NCI-H2171 (cell line): ENCODE results near the gene MARF1.
"Not testable (repeated sequence)": the region's sequence is repeated elsewhere in the genome, so short reads cannot be mapped to it uniquely, and the experiment has no call there.

Experiments used
- DNase-seq: peaks from one replicate; lab custom pipeline; 2025; lab: John Stamatoyannopoulos, UW

MARF1 gene, protein sequence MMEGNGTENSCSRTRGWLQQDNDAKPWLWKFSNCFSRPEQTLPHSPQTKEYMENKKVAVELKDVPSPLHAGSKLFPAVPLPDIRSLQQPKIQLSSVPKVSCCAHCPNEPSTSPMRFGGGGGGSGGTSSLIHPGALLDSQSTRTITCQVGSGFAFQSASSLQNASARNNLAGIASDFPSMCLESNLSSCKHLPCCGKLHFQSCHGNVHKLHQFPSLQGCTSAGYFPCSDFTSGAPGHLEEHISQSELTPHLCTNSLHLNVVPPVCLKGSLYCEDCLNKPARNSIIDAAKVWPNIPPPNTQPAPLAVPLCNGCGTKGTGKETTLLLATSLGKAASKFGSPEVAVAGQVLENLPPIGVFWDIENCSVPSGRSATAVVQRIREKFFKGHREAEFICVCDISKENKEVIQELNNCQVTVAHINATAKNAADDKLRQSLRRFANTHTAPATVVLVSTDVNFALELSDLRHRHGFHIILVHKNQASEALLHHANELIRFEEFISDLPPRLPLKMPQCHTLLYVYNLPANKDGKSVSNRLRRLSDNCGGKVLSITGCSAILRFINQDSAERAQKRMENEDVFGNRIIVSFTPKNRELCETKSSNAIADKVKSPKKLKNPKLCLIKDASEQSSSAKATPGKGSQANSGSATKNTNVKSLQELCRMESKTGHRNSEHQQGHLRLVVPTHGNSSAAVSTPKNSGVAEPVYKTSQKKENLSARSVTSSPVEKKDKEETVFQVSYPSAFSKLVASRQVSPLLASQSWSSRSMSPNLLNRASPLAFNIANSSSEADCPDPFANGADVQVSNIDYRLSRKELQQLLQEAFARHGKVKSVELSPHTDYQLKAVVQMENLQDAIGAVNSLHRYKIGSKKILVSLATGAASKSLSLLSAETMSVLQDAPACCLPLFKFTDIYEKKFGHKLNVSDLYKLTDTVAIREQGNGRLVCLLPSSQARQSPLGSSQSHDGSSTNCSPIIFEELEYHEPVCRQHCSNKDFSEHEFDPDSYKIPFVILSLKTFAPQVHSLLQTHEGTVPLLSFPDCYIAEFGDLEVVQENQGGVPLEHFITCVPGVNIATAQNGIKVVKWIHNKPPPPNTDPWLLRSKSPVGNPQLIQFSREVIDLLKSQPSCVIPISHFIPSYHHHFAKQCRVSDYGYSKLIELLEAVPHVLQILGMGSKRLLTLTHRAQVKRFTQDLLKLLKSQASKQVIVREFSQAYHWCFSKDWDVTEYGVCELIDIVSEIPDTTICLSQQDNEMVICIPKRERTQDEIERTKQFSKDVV (N-terminal part only)

DNA sequence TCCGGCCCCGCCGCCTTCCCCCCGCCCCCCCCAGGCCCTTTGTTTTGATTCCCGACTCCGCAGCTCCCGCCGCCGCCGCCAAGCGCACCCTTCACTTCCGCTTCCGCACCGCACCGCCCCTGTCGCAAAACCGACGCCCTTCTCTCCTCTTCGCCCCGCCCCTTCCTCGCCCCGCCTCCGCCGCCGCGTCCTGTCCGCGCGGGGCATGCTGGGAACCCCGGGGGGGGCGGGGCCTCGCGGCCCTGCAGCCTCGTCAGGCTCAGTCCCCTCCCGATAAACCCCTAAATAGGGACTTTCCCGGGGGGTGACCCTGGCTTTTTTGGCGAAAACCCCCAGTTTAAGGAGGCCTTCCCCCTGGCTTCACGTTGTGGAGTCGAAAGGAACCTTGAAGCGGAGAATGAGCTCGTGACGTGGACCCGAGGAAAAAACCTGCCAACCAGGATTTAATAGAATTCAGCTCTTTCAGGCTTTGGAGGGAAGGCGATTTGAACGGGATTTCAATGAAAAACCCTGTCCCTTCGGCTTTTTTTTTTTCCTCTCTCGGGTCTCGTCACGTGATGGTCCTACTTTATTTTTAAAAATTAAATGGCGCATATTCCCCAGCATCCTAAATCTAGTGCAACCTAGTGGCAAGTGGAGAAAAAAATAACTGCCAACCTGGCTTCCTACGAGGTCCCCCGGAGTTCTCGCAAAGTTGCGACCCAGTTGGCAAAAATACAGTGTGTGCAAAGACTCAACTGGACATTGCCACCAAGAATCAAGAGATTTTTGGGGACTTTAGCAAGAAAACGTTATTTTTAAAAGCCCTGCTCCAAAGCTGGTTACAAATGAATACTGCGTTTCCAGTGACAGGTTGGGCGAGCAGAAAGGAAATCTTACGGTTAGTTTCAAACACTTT lies at the start of gene MARF1:
Gene MARF1, minus strand, starts transcription at position 107 of the 898 bp plus-strand sequence. CDS start 3,921 bp downstream, outside the sequence.
- peak; percentile 96 for DNase-seq

DNA sequence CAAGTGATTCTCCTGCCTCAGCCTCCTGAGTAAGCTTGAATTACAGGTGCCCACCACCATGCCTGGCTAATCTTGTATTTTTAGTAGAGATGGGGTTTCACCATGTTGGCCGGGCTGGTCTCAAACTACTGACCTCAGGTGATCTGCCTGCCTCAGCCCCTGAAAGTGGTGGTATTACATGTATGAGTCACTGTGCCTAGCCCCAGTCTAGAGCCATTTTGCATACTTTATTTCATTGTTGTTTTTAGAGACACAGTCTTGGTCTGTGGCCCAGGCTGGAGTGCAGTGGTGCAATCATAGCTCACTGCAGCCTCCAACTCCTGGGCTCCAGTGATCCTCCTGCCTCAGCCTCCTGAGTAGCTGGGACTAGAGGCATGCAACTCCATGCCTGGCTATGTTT lies 49.6 kb upstream of the MARF1 start:
- DNase-seq, result not testable (repeated sequence)

DNA sequence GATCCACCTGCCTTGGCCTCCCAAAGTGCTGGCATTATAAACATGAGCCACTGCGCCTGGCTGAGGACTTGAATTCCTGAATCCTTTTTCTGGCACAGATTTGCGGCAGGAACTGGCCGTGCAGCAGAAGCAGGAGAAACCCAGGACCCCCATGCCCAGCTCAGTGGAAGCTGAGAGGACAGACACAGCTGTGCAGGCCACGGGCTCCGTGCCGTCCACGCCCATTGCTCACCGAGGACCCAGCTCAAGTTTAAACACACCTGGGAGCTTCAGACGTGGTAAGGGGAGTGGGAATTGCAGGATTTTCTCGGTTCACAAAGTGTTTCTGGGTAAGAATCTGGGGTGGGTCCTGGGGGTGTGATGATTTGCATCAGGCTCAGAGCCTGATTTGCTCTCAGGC lies 48.1 kb upstream of the MARF1 start:
- no peak for DNase-seq

DNA sequence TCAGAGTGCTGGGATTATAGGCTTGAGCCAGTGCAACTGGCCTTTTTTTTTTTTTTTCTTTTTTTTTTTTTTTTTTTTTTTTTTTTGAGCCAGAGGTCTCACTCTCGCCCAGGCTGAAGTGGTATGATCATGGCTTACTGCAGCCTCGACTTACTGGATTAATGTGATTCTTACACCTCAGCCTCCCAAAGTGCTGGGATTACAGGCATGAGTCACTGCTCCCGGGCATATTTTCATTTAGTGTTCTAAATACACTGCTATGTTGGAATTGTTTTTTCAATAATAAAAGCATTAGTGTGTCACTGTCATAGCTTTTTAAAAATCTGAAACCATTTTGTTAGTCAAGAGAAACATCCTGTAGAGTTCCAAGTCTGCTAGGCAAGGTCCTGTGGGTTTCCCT lies 47.3 kb upstream of the MARF1 start:
- no peak for DNase-seq

DNA sequence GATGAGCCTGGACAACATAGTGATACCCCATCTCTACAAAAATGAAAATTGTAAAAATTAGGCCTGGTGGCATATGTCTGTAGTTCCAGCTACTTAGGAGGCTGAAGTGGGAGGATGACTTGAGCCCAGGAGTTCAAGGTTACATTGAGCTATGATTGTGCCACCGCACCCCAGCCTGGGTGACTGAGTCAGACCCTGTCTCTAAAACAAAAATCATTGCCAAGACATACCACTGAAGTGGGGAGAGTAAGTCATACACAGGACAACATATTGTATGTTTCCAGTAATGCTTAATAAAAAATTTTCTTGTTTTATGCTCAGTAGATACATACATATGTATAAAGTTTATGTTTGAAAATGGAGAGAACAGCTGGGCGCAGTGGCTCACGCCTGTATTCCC lies 46.3 kb upstream of the MARF1 start:
- no peak for DNase-seq

DNA sequence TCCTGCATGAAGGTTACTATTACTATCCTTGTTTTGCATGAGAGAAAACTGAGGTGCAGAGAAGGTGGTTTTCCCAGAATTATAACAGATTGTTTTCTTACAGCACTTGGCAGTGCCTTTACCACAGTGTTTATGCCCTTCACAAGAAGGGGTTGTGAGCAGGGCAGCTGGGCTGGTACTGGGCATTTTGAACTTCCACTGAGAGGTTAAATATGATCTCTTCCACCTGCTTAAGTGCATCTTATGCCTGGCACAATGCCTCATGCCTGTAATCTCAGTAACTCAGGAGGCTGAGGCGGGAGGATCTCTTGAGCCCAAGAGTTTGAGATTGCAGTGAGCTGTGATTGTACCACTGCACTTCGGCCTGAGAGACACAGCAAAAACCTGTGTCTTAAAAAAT lies 43.3 kb upstream of the MARF1 start:
- no peak for DNase-seq

DNA sequence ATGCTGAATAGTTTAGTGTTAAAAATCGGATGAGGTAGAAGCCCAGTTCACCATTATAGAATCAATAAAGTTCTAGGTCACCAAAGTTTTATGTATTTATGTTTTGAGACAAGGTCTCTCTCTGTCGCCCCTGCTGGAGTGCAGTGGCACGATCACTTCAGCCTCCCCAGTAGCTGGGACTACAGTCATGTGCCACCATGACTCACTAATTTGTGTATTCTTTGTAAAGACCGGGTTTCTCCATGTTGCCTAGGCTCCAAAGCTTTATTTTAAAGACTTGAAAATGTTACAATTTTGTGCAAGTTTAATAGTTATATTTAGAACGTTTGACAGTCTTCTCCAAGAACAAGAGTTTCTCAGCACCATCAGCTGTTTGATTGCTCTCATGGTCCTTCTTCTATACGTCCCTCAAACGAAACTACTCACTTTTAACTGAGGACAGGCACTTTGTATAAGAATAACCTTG lies 39.2 kb upstream of the MARF1 start:
- DNase-seq, result no peak

DNA sequence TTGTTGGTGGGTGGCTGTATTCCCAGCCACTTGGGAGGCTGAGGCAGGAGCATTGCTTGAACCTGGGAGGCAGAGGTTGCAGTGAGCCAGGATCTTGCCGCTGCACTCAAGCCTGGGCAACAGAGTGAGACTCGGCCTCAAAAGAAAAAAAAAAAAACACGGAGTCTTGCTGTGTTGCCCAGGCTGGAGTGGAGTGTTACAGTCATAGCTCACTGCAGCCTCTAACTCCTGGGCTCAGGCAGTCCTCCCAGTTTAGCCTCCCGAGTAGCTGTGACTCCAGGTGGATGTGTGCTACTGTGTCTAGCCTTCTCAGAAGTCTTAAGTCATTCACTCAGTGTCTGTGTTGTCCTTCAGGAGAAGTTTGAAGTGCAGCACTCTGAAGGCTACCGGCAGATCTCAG lies 34.5 kb upstream of the MARF1 start:
- DNase-seq, result no peak

DNA sequence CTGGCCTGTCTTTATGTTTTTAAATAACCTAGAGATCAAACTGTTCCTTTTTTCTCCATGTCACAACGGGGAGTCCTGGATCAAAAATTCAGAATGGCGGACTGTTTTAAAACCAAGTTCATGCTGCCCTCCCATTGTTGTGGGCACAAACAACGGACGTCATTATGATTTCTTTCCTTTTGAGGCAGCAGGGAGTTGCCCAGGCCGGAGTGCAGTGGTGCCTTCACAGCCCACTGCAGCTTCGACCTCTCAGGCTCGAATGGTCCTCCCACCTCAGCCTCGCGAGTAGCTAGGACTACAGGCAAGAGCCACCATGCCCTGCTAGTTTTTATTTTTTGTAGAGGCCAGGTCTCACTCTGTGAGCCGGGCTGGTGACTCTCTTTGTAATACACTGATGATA lies 33.6 kb upstream of the MARF1 start:
- DNase-seq, result no peak

DNA sequence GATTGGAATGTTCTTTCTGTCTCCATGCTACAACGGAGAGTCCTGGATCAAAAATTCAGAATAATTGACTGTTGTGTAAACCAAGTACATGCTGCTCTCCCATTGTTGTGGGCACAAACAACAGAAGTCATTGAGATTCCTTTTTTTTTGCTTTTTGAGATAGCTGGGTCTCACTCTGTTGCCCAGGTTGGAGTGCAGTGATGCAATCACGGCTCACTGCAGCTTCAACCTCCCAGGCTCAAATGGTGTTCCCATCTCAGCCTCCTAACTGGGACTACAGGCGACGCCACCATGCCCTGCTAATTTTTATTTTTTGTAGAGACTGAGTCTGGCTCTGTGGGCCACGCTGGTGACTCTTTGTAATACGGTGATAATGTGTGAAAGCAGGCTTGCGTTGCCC lies 31.6 kb upstream of the MARF1 start:
- DNase-seq, result no peak

DNA sequence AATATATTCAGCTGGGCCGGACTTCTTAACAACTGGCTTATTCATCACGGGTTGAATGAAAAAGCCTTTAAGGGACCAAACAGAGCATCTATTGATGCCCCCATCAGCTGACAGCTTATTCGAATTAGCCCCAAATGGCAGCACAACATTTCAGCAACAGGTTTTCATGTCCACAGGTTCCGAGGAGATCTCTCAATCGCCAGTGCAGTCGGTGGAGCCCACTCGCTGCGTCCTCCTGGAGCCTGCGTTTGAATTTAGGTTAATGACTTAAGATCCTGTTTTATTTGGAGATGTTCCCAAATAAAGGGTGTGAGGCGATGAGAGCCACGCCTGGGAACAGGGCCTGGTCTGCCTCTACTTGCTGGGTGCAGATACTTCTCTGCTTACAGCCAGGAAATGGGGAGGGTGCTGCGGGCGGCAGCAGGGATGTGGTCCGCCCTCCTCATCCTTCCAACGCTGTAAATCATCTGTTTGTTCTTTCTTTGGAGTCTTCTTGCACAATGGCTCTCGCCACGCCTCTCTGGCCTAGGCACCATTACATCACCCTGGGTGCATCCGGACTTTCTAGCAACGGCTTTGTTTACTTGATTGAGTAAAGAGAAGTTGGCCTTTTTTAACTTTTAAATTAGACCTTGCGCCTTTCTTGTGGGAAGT lies 29.7 kb upstream of the MARF1 start:
- no peak for DNase-seq

DNA sequence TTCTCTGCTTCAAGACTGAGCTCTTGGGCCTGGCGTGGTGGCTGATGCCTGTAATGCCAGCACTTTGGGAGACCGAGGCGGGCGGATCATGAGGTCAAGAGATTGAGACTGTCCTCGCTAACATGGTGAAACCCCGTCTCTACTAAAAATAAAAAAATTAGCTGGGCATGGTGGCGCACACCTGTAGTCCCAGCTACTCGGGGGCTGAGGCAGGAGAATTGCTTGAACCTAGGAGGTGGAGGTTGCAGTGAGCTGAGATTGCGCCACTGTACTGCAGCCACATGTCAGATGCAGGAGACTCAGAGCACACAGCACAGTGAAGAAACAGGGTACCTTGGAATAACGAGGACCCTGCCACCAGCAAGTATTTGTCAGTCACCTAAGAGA lies 29.2 kb upstream of the MARF1 start:
- DNase-seq, result not testable (repeated sequence)

DNA sequence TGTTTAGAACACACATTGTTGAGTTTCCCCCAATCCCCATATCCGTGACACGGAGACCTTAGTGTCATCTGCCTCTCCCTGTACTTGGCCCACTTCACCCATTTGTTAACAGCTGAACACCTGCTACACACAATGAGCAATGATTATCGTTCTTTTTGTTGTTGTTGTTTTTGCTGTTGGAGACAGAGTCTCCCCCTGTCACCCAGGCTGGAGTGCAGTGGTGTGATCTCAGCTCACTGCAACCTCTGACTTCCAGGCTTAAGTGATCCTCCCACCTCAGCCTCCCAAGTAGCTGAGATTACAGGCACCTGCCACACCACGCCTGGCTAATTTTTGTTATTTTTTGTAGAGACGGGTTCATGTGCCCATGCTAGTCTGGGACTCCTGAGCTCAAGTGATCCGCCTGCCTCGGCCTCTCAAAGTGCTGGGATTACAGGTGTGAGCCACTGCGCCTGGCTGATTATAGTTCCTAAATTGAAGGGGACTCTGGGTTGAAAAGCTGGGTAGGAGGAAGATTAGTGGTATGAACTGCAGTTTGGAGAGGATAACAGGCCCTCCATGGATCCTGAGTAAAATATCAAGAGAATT lies 28.7 kb upstream of the MARF1 start:
- DNase-seq, result no peak

DNA sequence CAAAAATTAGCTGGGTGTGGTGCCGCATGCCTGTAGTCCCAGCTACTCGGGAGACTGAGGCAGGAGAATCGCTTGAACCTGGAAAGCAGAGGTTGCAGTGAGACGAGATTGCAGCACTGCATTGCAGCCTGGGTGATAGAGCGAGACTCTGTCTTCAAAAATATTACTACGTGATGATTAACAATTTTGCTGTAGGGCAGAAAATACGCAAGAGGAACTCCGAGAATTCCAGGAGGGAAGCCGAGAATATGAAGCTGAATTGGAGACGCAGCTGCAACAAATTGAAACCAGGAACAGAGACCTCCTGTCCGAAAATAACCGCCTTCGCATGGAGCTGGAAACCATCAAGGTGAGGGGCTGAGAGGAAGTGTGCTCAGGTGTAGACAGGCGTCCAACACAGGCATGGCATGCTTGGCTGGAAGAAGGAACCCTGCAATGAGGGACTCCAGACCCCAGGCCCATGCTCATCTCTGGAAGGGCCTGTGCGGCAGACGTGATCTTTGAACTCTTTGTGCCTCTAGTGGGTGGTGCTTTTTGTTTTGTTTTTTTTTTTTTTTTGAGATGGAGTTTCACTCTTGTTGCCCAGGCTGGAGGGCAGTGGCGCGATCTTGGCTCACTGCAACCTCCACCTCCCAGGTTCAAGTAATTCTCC lies 24.3 kb upstream of the MARF1 start:
- DNase-seq, result no peak

DNA sequence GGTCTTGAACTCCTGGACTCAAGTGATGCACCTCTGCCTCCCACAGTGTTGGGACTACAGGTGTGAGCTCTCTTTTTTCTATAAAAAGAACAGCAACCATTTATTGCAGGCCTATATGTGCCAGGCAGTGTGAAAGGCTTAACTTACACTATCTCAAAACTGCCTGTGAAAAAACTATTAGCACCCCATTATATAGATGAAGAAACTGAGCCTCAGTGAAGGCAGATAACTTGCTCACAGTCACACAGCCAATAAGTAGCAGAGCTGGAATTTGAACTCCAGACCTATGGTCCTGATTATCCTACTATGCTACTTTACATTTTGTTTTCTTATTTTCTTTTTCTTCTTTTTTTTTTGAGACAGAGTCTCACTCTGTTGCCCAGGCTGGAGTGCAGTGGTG lies 22.2 kb upstream of the MARF1 start:
- no peak for DNase-seq

DNA sequence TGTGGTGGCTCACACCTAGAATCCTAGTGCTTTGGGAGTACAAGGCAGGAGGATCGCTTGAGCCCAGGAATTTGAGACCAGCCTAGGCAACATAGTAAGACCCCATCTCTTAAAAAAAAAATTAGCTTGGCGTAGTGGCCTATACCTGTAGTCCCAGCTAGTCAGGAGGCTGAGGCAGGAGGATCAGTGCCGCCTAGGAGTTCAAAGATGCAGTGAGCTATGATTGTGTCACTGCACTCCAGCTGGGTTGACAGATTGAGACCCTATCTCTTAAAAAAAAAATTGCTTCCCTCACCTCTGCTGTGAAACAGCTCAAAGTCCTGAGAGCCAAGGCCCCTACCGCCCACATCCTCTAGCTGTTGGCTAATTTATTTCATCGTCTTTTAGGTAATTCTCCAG lies 17.2 kb upstream of the MARF1 start:
- no peak for DNase-seq

DNA sequence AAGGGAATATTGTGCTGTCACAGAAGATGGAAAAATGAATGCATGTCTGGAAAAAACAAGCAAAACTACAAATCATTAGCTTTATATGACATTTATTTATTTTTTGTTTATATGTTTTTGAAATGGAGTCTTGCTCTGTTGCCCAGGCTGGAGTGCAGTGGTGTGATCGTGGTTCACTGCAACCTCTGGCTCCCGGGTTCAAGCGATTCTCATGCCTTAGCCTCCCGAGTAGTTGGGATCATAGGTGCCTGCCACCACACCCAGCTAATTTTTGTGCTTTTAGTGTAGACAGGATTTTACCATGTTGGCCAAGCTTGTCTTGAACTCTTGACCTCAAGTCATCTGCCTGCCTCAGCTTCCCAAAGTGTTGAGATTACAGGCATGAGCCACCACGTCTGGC lies 15.6 kb upstream of the MARF1 start:
- DNase-seq, result no peak

DNA sequence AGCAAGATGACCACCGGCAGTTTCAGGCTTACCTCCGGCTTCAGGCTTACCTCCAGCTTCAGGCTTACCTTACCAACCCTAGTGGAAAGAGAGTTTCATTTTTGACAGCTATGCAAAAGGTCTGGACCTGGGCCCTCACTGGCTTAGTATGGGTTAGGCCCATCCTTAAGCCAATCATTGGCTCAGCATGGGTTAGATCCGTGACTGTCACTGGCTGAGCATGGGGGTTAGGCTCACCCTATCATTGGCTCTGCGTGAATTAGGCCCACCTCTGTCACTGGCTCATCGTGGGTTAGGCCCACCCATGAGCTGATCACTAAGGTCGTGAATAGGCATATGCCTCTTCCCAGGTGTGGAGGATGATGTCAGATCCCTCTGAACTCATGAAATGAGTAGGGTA lies 15.2 kb upstream of the MARF1 start:
- DNase-seq, result no peak

DNA sequence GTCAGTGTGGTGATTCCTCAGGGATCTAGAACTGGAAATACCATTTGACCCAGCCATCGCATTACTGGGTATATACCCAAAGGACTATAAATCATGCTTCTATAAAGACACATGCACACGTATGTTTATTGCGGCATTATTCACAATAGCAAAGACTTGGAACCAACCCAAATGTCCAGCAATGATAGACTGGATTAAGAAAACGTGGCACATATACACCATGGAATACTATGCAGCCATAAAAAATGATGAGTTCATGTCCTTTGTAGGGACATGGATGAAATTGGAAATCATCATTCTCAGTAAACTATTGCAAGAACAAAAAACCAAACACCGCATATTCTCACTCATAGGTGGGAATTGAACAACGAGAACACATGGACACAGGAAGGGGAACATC lies 12.6 kb upstream of the MARF1 start:
- DNase-seq, result not testable (repeated sequence)

DNA sequence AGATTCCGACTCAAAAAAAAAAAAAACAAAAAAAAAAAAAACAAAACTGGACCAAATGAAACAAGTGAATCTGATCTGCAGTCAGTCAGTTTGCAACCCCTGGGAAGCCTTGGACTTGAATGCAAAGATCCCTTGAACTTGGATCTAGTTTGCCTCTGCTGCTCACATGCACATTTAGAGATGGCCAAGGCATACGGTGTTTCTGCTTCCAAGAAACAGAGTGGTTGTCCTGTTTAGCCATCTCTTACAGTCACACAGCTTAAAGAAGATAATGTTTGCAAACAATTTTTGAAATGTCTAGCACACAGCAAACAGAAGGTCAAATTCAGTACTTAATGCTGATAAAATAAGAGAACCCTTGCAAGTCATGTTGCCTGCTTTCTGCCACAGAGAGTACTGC lies 11.6 kb upstream of the MARF1 start:
- no peak for DNase-seq
